ENCODE results near the gene ALKBH5. TPM values are rescaled to one million over a fixed set of nuclear protein-coding genes. Genes with fewer than 3 reads are reported as not detected.

The ALKBH5 gene
- polyA plus RNA-seq, 1 donor from 2014 or later, result 55.0 TPM

DNA sequence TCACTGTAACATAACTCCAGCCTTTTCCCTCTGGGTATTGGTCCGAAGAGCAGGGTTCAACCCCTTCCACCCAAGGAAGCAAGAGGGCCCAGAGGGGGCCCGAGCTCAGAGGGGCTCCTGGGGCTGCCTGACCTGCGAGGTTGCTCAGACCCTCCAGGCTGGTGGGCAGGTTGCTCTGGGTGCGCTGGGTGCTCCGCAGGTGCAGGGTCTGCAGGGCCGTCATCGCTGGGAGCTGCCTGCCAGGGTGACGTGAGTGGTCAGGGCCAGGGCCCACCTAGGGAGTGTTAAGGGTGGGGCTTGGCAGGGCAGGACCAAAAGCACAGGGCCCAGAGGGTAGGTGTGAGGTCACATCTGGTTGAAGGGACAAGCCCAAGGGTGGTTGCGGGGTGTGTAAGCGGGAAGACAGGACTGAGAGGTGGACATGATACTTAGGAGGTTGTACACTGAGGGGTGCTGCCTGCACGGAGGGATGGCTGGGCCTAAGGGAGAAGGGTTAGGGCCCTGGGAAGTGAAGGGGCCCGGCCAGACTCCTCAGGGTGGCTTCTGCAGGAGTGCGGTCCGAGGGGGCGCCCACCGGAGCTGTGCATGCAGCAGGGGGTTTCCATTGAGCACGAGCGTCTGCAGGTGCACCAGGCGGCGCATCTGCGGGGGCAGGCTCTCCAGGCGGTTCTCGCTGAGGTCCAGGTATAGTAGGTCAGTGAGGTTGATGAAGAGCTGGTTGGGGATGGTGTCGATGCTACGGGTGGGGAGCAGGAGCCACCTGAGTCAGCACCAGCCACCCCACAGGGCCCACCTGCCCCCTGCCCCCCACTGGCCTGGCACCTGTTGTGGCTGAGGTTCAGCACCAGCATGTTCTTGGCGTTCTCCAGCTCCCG is 70.6 kb downstream of the ALKBH5 start:
- H3K79me2 ChIP-seq (replicated peaks; ENCODE audit: insufficient read depth, low read length), result peaks cover 16% of the 10 kb centered on the region
- no peaks in the 10 kb centered on the region for H3K27me3 ChIP-seq (ENCODE audit: insufficient read depth, low read depth, low read length)
- H3K9ac ChIP-seq (ENCODE audit: low read length), result no peak overlapping the region
- H2AFZ ChIP-seq (ENCODE audit: low read depth, low read length), result no peak overlapping the region
- H3F3A ChIP-seq (ENCODE audit: insufficient read depth, low read length, poor library complexity, severe bottlenecking), result no peaks in the 10 kb centered on the region
- no peak overlapping the region for H3K27ac ChIP-seq (ENCODE audit: low read length)
- H3K36me3 ChIP-seq (ENCODE audit: insufficient read depth, low read length), result no peaks in the 10 kb centered on the region
- no peaks in the 10 kb centered on the region for H3K9me3 ChIP-seq (ENCODE audit: low read length)
- H3K4me2 ChIP-seq (ENCODE audit: low read length), result no peak overlapping the region
- H3K9me2 ChIP-seq (ENCODE audit: insufficient read depth, low read length), result no peaks in the 10 kb centered on the region
- no peaks in the 10 kb centered on the region for H4K20me1 ChIP-seq (ENCODE audit: insufficient read depth)
- H3K4me3 ChIP-seq (ENCODE audit: low read length), result no peak overlapping the region
- TF ChIP-seq TAF1 (IDR thresholded peaks at IDR 0.05; ENCODE audit: low read depth) (no peak), EZH2 (IDR thresholded peaks at IDR 0.05; ENCODE audit: borderline replicate concordance, insufficient read depth, low read length, poor library complexity, severe bottlenecking) (no peak), EP300 (conservative IDR thresholded peaks at IDR 0.05; ENCODE audit: poor library complexity, severe bottlenecking) (no peak)
- TF ChIP-seq, protein P1, sequence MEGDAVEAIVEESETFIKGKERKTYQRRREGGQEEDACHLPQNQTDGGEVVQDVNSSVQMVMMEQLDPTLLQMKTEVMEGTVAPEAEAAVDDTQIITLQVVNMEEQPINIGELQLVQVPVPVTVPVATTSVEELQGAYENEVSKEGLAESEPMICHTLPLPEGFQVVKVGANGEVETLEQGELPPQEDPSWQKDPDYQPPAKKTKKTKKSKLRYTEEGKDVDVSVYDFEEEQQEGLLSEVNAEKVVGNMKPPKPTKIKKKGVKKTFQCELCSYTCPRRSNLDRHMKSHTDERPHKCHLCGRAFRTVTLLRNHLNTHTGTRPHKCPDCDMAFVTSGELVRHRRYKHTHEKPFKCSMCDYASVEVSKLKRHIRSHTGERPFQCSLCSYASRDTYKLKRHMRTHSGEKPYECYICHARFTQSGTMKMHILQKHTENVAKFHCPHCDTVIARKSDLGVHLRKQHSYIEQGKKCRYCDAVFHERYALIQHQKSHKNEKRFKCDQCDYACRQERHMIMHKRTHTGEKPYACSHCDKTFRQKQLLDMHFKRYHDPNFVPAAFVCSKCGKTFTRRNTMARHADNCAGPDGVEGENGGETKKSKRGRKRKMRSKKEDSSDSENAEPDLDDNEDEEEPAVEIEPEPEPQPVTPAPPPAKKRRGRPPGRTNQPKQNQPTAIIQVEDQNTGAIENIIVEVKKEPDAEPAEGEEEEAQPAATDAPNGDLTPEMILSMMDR (IDR thresholded peaks at IDR 0.05; ENCODE audit: poor library complexity, severe bottlenecking), result no peak

DNA sequence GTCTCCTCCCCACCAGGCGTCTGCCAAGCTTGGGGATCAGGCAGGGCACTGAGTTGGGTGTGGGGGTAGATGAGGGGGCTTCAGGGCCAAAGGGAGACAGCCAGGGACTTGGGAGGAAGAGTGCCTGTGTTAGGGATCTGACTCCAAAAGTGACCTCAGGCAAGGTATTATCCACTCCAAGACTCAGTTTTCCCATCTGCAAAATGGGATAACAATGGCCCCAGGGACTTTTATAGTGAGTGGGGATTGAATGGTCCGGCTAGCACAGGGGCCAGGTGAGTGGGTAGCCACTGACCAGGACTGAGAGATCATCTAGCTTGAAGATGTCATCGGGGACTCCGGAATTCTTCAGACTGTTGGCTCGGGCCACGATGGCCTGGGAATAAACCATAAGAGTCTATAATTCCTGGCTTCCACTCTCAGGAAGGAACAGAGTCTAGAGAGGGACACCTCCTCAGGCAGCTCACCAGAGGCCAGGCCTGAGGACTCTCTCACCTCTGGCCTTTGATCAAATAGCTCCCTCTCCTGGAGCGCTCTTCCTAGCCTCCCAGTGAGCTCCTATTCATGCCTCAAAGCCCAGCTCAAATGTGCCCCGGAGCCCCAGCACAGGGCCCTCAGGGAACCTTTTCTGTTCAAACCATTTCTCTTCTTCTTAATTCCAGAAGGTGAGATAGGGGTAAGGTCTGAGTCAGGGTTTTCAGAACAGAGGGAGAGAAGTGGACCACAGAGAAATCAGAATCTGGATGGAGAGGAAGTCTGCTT is 71.4 kb downstream of the ALKBH5 start:
- Histone ChIP-seq H3K27ac (ENCODE audit: low read length) (no peak overlapping the region), H3K36me3 (ENCODE audit: insufficient read depth, low read length) (no peaks in the 10 kb centered on the region), H2AFZ (ENCODE audit: low read depth, low read length) (no peak overlapping the region), H4K20me1 (ENCODE audit: insufficient read depth) (no peaks in the 10 kb centered on the region), H3K4me3 (ENCODE audit: low read length) (no peak overlapping the region), H3K27me3 (ENCODE audit: insufficient read depth, low read depth, low read length) (no peaks in the 10 kb centered on the region), H3K4me2 (ENCODE audit: low read length) (no peak overlapping the region), H3K9me3 (ENCODE audit: low read length) (no peaks in the 10 kb centered on the region), H3F3A (ENCODE audit: insufficient read depth, low read length, poor library complexity, severe bottlenecking) (no peaks in the 10 kb centered on the region), H3K9ac (ENCODE audit: low read length) (no peak overlapping the region), H3K79me2 (replicated peaks; ENCODE audit: insufficient read depth, low read length) (peaks cover 16% of the 10 kb centered on the region), H3K9me2 (ENCODE audit: insufficient read depth, low read length) (no peaks in the 10 kb centered on the region)
- TF ChIP-seq MXI1 (conservative IDR thresholded peaks at IDR 0.05; ENCODE audit: poor library complexity, severe bottlenecking) (no peak), TAF1 (IDR thresholded peaks at IDR 0.05; ENCODE audit: low read depth) (no peak), RAD21 (conservative IDR thresholded peaks at IDR 0.05) (no peak), SMC3 (conservative IDR thresholded peaks at IDR 0.05; ENCODE audit: poor library complexity) (no peak), POLR2AphosphoS5 (IDR thresholded peaks at IDR 0.05) (no peak), EP300 (conservative IDR thresholded peaks at IDR 0.05; ENCODE audit: poor library complexity, severe bottlenecking) (no peak), EZH2 (IDR thresholded peaks at IDR 0.05; ENCODE audit: borderline replicate concordance, insufficient read depth, low read length, poor library complexity, severe bottlenecking) (no peak)
- TF ChIP-seq, protein P1 (IDR thresholded peaks at IDR 0.05; ENCODE audit: poor library complexity, severe bottlenecking), result no peak
- TF ChIP-seq, protein P2, sequence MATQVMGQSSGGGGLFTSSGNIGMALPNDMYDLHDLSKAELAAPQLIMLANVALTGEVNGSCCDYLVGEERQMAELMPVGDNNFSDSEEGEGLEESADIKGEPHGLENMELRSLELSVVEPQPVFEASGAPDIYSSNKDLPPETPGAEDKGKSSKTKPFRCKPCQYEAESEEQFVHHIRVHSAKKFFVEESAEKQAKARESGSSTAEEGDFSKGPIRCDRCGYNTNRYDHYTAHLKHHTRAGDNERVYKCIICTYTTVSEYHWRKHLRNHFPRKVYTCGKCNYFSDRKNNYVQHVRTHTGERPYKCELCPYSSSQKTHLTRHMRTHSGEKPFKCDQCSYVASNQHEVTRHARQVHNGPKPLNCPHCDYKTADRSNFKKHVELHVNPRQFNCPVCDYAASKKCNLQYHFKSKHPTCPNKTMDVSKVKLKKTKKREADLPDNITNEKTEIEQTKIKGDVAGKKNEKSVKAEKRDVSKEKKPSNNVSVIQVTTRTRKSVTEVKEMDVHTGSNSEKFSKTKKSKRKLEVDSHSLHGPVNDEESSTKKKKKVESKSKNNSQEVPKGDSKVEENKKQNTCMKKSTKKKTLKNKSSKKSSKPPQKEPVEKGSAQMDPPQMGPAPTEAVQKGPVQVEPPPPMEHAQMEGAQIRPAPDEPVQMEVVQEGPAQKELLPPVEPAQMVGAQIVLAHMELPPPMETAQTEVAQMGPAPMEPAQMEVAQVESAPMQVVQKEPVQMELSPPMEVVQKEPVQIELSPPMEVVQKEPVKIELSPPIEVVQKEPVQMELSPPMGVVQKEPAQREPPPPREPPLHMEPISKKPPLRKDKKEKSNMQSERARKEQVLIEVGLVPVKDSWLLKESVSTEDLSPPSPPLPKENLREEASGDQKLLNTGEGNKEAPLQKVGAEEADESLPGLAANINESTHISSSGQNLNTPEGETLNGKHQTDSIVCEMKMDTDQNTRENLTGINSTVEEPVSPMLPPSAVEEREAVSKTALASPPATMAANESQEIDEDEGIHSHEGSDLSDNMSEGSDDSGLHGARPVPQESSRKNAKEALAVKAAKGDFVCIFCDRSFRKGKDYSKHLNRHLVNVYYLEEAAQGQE (IDR thresholded peaks at IDR 0.05; ENCODE audit: borderline replicate concordance), result no peak

Measured in neural cell (in vitro differentiated cells).